Amniotic epithelial cell (primary cell): Measurements from ENCODE around the gene LILRB2.
"Not testable (repeated sequence)": the region's sequence is repeated elsewhere in the genome, so short reads cannot be mapped to it uniquely, and the experiment has no call there.

ENCODE experiments used
- DNase-seq: peaks from one replicate; pipeline ENCODE4 v3.0.0-alpha.2; 2010; ENCODE audit warnings: low read depth

LILRB2 gene

DNA sequence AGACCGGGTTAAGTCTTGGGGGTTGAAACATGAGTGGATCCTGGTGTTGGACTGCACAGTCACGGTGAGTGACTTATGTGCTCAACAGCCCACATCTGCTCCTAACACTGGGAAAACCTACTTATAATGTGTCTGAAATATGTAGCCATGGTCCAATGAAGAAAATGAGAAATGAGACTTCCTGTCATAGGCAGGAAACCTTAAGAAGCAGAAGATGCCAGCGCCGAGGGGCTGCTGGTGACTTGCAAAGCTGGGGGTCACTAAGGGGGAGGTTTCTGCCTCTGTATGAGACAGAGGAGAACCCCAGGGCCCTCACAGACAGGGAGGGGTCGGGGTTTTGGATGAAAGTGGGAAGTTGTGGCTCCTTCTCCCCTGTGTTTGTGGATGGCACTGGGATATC is 8.7 kb downstream of the LILRB2 start:
- DNase-seq: not testable (repeated sequence)

DNA sequence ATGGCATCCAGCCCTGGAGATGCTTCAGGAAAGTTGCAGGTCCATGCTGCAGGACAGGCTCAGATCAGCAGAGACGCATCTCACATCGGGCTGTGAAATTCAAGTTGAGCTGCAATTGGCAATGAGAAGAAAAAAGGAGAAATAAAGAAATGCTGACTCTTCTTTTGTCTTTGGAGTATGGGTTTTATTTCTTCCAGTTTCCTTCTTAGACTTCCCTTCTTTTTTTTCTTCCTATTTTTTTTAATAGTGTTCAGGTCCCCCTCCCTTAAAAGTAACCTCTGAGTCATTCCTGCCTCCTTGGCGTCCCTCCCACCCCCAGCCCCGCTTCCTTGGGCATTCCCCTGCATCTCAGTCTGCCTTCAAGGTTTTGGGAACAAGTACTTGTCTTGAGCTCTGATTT is 9.3 kb downstream of the LILRB2 start:
- DNase-seq: not testable (repeated sequence)

DNA sequence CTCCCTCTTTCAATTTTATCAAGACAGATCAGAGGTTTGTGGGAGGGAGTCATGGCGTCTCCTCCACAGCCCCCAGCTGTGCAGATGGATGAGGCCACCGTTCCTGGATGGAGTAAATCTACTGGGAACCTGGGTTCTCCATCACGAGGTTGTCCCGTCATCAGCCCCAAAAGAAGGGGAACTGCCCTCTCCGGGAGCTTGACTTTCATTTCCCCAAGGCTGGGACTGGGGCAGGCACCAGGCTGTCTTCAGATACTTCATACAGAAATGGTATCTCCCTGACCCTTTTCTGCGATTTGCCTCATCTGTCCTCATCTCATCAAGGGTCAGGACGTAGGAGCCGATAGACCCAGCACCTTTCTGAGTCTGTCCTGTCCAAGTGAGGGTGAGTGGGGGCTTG is 9.8 kb downstream of the LILRB2 start:
- no peak for DNase-seq

DNA sequence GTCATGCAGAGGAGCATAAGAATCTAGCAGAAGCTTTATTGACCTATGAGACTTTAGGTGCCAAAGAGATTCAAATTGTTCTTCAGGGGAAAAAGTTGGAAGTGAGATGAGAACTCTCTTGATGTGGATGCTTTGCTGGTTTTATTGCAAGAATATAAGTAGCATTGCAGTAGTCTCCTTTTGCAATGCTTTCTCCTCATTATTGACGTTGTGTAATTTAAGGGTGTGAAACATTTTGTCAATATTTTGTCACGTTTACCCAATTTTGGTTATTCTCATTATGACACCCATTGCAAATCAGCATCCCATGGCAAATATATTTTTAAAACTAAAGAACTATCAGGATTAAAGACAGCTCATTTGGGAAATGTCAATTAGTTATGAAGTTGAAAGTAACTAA is 12.0 kb downstream of the LILRB2 start:
- DNase-seq: no peak

DNA sequence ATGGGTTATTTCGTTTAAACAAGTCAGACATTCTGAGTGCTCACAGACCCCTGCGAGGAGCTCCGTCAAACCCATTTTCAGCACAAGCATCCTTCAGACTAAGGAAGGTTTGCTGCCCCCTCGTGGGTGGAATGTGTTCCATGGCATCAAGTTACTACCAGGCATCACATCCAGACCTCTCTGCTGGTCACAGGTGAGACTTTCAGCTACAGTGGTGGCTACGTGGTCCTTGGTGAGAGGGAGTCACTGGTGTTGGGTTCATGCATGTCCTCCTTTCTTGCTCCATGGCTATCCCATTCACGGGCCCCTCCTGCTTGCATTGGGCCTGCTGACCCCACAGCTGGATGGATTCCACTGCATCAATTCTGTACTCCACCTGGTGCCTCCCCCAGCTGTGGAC is 14.8 kb downstream of the LILRB2 start:
- DNase-seq: peak; percentile 61

DNA sequence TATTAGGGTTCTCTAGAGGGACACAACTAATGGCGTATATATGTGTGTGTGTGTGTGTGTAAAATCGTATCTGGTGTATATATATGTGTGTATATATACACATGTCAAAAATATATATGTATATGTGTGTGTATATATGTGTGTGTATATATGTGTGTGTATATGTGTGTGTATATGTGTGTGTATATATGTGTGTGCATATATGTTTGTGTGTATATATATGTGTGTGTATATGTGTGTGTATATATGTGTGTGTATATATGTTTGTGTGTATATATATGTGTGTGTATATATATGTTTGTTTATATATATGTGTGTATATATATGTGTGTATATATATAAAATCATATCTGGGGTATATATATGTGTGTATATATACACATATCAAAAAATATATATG is 18.4 kb downstream of the LILRB2 start:
- no peak for DNase-seq

DNA sequence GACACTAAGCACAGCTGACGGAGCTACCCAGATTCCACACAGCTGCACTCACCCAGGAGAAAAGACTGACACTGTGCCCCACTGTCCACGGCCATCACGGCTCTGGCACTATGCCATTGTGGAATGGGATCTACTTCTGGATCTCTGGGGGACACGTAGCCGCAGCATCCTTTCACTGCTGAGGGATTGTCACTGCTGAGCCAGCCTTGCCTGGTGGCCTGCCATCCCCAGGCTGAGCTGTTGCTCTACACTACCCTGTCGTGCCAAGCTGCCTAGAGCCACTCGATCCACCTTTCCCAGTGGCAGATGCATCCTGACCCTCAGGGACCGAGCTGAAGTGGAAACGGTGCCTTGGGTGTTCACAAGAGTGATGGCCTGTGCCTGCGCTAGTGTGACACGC is 18.8 kb downstream of the LILRB2 start:
- no peak for DNase-seq

DNA sequence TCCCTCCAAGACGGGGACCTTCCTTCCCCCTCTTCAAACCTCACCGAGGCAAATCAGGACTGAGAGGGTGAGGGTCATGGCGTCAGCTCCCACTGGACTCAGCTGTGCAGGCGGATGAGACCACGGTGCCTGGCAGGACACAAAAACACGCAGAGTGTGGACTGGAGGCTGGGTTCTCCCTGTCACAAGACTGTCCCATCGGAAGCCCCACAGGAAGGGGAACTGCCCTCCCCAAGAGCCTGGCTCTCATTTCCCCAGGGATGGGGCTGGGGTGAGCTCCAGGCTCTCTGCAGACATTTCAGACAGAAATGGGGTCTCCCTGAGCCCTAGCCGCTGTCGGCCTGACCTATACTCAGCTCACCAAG is 23.8 kb downstream of the LILRB2 start, which contains the start of gene LILRB5:
TSS of gene LILRB5 (minus strand) at position 158 of the 365 bp plus-strand sequence. CDS start at position 78, 80 bp downstream.
- no peak for DNase-seq

DNA sequence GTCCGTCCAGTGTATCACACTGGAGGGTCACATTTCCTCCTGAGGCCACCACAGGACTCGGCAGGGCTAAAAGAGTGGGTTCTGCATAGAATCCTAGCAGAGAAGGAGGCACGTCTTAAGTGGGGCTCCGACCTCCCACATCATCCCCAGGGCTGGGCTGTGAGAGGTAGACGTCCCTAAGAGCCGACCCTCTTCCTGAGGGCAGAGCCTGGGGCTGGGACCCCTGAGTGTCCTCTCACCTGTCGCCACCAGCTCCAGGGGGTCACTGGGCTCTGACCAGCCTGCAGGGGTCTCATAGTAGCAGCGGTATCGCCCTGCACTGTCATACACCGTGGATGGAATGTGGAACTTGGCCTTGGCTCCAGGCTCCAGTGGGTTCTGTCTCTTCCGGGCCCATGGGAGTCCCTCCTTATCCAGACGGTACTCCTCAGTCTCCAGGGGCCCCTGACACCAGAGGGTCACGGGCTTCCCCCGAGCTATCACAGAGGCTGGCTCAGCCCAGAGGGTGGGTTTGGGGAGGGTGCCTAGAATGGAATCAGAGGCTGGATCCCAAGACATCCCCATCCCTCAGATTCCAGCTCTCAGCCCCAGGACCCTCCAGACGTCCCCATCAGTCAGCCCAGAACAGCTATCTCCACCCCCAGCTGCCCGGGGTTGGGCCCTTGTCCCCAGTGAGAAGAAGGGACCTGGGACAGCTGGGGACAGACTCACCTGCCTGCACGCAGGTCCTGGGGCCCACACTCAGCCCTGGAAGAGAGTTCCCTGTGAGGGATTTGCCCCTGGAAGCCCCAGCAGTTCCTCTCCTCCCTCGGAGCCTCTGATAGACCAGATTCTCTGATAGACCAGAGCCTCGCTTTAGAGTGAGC is 24.4 kb downstream of the LILRB2 start:
- no peak for DNase-seq

DNA sequence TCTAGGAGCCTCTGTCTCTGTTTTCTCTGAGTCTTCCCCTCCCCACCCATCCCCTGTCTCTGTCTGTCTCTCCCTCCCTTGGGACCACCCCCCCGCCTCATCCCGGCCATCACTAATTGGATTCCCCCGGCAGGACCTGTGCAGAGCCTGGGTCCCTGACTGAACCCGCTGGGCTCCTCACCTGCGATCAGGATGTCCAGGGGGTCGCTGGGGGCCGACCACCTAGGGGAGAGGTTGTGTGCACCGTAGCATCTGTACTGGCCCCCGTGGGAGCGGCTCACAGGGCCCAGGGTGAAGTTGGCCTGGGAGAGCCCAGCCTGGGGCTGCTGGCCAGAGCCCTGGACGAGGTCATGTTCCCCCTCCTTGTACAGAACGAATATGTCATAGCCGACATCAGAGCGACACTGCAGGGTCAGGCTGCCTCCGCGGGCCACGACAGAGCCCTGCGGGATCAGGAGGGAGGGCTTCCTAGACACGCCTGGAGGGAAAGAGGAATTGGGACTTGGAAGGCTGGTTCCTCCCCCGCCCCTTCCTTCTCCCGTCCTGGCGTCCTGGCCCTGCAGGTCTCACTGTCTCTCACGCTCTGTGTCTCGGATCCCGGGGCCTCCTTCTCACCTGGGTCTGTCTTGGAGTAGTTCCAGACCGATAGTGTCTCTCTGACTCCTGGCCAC is 25.7 kb downstream of the LILRB2 start:
- no peak for DNase-seq

DNA sequence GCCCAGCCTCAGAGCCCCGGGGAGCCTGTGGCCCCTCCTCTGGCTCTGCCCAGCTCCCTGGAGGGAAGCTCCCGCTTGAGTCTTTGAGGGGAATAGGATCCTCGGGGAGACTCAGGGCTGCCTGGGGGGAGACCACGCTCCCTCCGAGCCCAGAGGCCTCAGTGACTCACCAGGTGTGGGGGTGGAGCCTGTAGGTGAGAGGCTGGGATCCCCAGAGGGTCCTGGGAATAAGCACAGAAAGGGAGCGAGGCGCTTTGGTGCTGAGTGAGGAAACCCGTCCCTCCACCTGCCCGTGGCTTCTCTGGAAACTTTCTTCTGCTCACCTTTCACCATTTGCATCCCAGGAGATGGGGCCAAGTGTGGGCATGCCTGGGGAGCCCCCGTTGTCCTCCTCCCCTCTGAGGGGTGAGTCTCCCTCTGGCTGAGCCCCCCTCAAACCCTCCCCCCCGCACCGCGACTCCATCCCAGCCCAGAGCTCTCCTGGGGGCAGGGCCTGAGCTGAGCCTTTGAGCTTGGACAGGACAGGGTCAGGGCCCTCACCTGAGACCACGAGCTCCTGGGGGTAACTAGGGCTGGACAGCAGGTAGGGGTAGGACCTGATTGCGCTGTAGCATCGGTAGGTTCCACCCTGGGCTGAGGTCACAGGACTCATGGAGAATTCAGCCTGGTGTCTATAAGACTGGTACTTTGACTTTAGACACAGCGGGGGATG is 26.6 kb downstream of the LILRB2 start:
- no peak for DNase-seq

DNA sequence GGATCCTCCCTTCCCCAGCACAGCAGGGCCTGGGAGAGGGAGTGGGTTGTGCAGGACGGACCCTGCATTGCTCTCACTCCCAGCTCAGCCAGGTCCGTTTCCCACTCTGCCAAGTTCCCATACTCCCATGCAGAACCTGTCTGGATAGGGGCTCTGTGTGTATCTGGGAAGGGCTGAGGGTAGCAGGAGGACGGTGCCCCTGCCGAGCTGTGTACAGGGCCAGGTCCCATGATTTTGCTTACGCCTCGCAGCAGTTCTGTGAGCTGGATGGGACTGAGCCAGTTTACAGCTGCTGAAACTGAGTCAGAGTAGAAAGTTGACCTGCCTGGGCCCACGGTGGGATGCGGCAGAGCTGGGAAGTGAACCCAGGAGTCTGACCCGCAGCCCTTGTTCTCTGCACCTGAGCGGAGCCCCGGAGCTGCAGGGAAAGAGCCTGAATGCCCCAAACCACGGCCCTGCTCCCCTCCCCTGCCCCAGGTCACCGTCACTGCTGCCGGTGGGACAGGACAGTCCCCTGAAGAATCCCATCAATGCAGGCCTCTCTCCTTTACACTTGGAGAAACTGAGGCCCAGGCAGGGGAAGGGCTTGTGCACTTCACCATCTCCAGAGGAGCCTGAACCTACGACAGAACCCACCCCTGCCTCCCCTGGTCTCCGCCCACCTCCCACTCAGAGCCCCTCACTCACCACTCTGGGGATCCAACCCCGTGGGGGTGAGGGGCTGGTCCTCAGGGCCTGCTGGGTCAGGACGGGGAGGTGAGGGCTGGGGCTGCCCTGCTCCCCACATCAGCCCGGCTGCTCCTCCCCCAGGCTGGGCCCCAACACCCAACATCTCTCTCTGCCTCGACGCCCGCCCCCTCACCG is 27.3 kb downstream of the LILRB2 start:
- no peak for DNase-seq

DNA sequence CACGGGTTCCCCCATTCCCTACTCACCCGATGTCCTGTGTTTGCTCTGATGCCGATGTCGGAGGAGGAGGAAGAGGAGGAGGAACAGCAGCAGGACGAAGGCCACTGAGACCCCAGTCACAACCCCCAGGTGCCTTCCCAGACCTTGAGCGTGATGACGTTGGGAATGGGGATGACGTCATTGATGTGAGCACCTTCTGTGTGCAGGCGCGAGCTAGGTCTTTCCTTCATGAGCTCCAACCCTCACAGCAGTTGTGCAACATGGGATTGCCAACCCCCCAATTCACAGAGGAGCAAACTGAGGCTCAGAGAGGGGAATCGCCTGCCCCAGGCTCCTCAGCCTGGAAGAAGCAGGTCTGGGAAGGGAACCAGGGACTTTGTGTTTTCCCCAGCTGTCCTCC is 28.1 kb downstream of the LILRB2 start:
- DNase-seq: no peak

DNA sequence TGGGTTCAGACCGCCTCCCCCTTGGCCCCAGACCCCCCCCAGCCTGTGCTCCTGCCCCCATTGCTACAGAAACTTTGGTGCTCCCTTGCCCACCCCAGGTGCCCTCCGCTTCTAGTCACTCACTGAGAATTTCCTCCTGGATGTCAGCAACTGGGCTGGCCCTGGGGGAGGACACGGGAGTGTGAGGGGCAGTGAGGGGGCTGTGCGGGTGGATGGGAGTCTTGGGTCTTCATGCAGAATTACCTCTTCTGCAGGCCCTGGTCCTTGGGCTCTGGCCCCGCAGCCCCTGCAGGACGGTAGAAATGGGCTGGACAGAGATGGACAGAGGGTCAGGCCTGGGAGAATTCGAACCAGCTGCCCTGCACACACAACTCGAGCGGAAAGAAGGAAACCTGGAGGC is 28.7 kb downstream of the LILRB2 start:
- no peak for DNase-seq

DNA sequence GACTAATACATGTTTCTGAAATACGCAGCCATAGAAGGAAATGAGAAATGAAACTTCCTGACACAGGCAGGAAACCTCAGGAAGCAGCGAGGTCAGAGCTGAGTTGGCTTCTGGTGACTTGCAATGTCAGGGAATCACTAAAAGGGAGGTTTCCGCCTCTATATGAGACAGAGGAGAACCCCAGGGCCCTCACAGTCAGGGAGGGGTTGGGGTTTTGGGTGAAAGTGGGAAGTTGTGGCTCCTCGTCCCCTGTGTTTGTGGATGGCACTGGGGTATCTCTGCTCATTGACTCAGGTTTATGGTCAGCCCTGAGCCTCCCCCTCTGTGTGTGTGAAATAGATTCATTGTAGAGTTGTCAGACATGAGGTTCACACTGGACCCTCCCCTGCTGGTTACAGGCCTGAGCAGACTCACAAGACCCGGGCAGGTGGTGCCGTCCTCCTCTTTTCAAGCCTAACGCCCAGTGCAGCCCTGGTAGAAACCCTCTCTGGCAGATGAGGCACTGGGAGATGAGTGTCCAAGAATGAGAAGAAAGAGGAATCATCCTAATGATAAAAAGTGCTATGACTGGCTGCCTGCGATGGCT is 32.8 kb downstream of the LILRB2 start:
- peak; percentile 8 for DNase-seq

DNA sequence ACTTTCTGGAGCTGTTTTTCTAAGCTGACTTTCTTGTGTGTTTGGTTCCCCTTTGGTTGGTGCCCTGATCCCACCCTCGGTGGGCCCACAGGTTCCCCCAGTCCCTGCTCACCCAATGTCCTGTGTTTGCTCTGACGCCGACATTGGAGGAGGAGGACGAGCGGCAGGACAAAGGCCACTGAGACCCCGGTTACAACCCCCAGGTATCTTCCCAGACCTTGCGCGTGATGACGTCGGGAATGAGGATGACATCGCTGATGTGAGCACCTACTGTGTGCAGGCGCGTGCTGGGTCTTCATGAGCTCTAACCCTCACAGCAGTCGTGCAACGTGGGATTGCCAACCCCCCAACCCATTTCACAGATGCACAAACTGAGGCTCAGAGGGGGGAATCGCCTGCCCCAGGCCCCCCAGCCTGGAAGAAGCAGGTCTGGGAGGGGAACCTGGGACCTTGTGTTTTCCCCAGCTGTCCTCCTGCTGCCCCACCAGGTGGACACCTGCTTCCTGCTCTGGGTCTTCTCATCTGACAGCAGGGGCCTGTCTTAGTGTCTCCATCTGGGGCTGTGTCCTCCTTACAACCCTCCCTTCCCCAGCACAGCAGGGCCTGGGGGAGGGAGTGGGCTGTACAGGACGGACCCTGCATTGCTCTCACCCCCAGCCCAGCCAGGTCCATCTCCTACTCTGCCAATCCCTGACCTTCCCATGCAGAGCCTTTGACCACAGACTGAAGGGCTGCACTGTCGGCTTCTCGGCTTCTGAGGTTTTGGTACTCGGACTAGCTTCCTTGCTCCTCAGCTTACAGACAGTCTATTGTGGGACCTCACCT is 33.6 kb downstream of the LILRB2 start:
- no peak for DNase-seq

DNA sequence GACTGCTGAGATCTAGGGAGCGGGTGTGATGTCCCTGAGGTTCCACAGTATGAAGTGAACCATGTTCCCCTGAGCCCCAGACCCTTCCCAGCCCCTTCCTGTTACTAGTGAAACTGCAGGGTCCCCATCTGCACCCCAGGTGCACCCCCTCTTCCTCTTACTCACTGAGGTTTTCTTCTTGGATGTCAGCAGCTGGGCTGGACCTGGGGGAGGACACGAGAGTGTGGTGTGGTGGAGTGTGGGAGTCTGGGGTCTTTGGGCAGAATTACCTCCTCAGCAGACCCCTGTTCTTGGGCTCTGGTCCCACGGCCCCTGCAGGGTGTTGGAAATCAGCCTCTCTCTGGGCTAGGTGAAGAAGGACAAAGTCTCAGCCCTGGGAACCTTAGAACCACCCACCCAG is 35.0 kb downstream of the LILRB2 start:
- no peak for DNase-seq

DNA sequence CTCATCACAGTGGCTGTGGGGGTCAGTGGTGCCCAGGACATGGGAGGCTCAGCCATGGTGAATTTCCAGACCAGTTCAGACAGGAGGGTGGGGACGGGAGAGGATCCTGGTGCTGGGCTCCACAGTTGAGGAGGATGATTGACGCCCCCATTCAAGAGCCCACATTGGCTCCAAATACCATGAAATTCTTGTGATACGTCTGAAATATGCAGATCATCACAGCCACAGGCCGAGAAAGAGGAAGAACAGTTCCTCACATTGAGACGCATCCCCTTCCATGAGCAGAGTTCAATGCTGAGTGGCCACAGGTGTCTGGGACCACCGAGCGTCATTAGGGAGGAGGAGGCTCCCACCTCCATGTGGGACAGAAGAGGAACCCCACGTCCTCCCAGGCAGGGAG is 37.1 kb downstream of the LILRB2 start:
- DNase-seq: not testable (repeated sequence)

DNA sequence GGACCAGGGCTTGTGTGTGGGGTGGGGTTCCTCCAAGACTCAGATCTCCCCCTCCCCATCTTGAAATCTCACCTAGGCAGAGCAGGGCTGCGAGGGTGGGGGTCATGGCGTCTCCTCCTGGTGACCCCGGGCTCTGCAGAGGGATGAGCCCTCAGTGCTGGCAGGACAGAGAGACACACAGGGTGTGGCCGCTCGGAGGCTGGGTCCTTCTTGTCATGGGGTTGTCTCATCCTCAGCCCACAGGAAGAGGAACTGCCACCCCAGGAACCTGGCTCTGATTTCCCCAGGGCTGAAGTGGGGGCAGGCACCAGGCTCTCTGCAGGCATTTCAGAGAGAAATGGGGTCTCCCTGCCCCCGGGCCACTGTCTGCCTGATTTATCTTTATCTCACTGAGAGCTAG is 38.3 kb downstream of the LILRB2 start, which contains the start of gene LILRA6:
TSS of gene LILRA6 (minus strand) at position 145 of the 400 bp plus-strand sequence.
- DNase-seq: not testable (repeated sequence)

DNA sequence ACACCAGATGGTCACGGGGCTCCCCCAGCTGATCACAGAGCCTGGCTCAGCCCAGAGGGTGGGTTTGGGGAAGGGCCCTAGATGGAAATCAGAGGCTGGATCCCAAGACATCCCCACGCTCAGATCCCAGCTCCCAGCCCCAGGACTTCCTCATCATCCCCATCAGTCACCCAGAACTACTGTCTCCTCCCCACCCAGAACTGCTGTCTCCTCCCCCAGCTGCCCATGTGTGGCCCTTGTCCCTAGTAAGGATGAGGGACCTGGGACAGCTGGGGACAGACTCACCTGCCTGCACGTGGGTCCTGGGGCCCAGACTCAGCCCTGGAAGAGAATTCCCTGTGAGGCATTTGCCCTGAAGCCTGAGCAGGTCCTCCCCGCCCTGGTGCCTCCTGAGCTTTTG is 38.7 kb downstream of the LILRB2 start:
- not testable (repeated sequence) for DNase-seq
